Left lobe of liver (tissue), 2 donors: ENCODE measurements around the gene COL5A3. TPM values are rescaled to one million over a fixed set of nuclear protein-coding genes. Genes with fewer than 3 reads are reported as not detected.

ENCODE experiments used
- ATAC-seq: fragments of 200-7000 bp; cut with Tn5 transposase; one replicate; pipeline ENCODE4 v1.9.1; 2020; ENCODE audit warnings: mild to moderate bottlenecking, moderate library complexity
- DNase-seq: peaks from one replicate; pipeline ENCODE4 v3.0.0-alpha.2; 2020; ENCODE audit warnings: low spot score
- total RNA-seq: library from RNA; stranded (reverse); gene quantifications from one replicate; pipeline ENCODE4 v1.2.1, GENCODE V29; 2021
- donor health status: DM: no; HTN: no; CAD: no; lungs with moderate emphysema.
- donor health status: DM: no; HTN: yes; CAD: no.

The COL5A3 gene
- total RNA-seq, 1 donor from 2014 or later, result 24.3 TPM

GRCh38 chr19:10013316-10013715, 3.0 kb upstream of the COL5A3 start, which contains the start of gene RDH8:
Gene RDH8, plus strand, starts transcription at chr19:10013483. Its CDS starts 15 bp downstream, at chr19:10013498.
- no peak for DNase-seq
- ATAC-seq, result no peak

- ATAC-seq (no peak), DNase-seq (no peak)
Observed at GRCh38 chr19:10011974-10012373, 1.7 kb upstream of the COL5A3 start.

- no peak for DNase-seq
- ATAC-seq, result no peak
Observed at GRCh38 chr19:10010939-10011338, 635 bp upstream of the COL5A3 start.

GRCh38 chr19:10009714-10010224, 535 bp downstream of the COL5A3 start:
- DNase-seq, result no peak
- ATAC-seq, result peak; percentile 15

GRCh38 chr19:10008184-10008765, 2.0 kb downstream of the COL5A3 start:
- DNase-seq, result no peak
- no peak for ATAC-seq

- ATAC-seq (no peak), DNase-seq (no peak)
Observed at GRCh38 chr19:10007371-10008183, 2.7 kb downstream of the COL5A3 start.

- DNase-seq, result no peak
- no peak for ATAC-seq
Observed at GRCh38 chr19:10006752-10007323, 3.5 kb downstream of the COL5A3 start.

GRCh38 chr19:10006335-10006708, 4.0 kb downstream of the COL5A3 start:
- DNase-seq, result no peak
- ATAC-seq, result no peak

GRCh38 chr19:10005632-10006334, 4.5 kb downstream of the COL5A3 start:
- DNase-seq (no peak), ATAC-seq (no peak)

- ATAC-seq, result no peak
- DNase-seq, result no peak
Observed at GRCh38 chr19:10004617-10005016, 5.7 kb downstream of the COL5A3 start.

GRCh38 chr19:10003271-10003670, 7.0 kb downstream of the COL5A3 start:
- ATAC-seq (no peak), DNase-seq (no peak)

GRCh38 chr19:10001899-10002298, 8.4 kb downstream of the COL5A3 start:
- ATAC-seq (peak; percentile 95), DNase-seq (peak; percentile 90)

- ATAC-seq (peak; percentile 72), DNase-seq (peak; percentile 72)
Observed at GRCh38 chr19:10000171-10000826, 10.0 kb downstream of the COL5A3 start.

GRCh38 chr19:9996541-9996940, 13.8 kb downstream of the COL5A3 start:
- DNase-seq (no peak), ATAC-seq (no peak)

GRCh38 chr19:9995999-9996398, 14.3 kb downstream of the COL5A3 start:
- no peak for DNase-seq
- ATAC-seq, result no peak

- ATAC-seq (no peak), DNase-seq (no peak)
Observed at GRCh38 chr19:9995084-9995483, 15.2 kb downstream of the COL5A3 start.

GRCh38 chr19:9991425-9992191, 18.7 kb downstream of the COL5A3 start:
- no peak for DNase-seq
- no peak for ATAC-seq

- no peak for ATAC-seq
- no peak for DNase-seq
Observed at GRCh38 chr19:9989504-9989903, 20.8 kb downstream of the COL5A3 start.

GRCh38 chr19:9986787-9987281, 23.5 kb downstream of the COL5A3 start:
- DNase-seq, result no peak
- ATAC-seq, result peak; percentile 15
